HG02798 (cell line): ENCODE measurements around the gene CDX2.

ENCODE experiments used
- ATAC-seq: cut with Tn5 transposase; IDR thresholded peaks from one replicate; pipeline ENCODE4 v1.9.1; 2021; ENCODE audit warnings: mild to moderate bottlenecking; ENCODE audit not compliant: unreplicated experiment, poor library complexity

Gene CDX2

GRCh38 chr13:27933580-27934328 is 35.4 kb downstream of the CDX2 start:
- ATAC-seq, result no peak

GRCh38 chr13:27933118-27933517 is 36.0 kb downstream of the CDX2 start:
- no peak for ATAC-seq

- no peak for ATAC-seq
These were observed 39.2 kb downstream of the CDX2 start for GRCh38 chr13:27929868-27930267.

GRCh38 chr13:27928805-27929753 is 40.0 kb downstream of the CDX2 start:
- no peak for ATAC-seq

DNA sequence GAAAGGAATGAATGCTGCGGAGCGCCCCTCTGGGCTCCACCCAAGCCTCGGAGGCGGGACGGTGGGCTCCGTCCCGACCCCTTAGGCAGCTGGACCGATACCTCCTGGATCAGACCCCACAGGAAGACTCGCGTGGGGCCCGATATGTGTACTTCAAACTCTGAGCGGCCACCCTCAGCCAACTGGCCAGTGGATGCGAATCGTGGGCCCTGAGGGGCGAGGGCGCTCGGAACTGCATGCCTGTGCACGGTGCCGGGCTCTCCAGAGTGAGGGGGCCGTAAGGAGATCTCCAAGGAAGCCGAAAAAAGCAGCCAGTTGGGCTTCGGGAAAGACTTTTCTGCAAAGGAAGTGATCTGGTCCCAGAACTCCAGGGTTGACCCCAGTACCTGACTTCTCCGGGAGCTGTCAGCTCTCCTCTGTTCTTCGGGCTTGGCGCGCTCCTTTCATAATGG is 40.7 kb downstream of the CDX2 start:
- no peak for ATAC-seq

GRCh38 chr13:27927444-27928352 is 41.4 kb downstream of the CDX2 start:
- no peak for ATAC-seq

- ATAC-seq, result no peak
These were observed 42.3 kb downstream of the CDX2 start for GRCh38 chr13:27926644-27927434.

GRCh38 chr13:27925220-27925991 is 43.7 kb downstream of the CDX2 start:
- no peak for ATAC-seq

DNA sequence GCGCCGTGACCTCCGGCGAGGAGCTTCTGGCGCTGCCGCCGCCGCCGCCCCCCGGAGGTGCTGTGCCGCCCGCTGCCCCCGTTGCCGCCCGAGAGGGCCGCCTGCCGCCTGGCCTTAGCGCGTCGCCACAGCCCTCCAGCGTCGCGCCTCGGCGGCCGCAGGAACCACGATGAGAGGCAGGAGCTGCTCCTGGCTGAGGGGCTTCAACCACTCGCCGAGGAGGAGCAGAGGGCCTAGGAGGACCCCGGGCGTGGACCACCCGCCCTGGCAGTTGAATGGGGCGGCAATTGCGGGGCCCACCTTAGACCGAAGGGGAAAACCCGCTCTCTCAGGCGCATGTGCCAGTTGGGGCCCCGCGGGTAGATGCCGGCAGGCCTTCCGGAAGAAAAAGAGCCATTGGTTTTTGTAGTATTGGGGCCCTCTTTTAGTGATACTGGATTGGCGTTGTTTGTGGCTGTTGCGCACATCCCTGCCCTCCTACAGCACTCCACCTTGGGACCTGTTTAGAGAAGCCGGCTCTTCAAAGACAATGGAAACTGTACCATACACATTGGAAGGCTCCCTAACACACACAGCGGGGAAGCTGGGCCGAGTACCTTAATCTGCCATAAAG is 44.5 kb downstream of the CDX2 start:
- no peak for ATAC-seq

DNA sequence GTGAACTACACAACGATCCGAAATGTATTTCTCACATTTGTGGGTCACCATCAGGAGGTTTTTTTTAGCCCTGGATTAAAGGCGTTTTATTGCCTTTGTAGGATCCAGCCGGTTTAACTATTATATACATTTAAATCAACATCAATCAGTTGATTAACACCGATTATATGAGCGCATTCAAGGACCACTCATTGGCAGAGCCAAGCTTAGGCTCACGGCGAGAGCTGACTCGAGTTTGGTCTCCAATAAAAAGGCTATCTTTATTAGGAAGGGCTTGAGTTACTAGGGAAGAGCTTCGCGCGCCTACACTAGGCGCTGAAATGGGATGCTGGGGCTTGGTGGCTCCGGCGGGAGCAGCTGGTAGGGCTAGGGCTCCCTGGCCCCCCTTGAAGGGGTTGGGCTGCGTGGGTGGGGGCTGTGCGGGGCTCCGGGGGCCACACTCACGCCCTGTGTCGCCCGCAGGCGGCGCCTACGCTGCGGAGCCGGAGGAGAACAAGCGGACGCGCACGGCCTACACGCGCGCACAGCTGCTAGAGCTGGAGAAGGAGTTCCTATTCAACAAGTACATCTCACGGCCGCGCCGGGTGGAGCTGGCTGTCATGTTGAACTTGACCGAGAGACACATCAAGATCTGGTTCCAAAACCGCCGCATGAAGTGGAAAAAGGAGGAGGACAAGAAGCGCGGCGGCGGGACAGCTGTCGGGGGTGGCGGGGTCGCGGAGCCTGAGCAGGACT is 45.2 kb downstream of the CDX2 start:
- no peak for ATAC-seq

DNA sequence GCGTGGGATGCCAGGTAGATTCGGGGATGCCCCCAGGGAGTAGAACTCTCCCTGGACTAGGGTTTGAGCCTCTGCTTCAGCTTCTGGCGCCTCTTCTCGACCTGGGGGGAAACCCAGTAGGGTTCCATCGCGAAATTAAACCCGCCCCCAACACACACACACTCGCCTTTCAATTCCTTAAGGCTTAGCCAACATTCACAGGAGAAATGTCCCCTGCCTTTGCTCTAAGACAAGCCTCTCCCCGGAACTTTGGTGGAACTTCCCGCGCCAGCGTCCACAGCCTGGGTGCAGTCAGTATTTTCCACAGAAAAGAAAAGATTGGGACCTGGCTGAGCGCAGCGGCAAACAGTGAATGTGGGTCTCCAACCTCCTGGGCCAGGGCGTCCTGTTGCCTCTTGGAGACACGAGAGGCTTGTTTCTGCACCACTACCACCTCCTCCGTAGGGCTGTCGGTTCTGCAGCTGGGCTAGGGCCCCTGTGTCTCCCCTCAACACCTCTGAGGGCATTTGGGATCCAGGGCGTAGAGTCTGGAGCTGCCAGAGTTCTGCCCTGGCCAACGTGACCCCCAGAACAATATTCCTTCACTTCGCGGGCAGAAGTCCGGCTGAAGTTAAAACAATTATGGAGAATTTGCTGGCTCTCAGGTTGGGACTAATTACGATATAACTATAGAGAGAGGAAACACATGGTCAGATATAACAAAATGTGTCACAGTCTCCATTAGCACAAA is 46.1 kb downstream of the CDX2 start:
- ATAC-seq, result no peak

DNA sequence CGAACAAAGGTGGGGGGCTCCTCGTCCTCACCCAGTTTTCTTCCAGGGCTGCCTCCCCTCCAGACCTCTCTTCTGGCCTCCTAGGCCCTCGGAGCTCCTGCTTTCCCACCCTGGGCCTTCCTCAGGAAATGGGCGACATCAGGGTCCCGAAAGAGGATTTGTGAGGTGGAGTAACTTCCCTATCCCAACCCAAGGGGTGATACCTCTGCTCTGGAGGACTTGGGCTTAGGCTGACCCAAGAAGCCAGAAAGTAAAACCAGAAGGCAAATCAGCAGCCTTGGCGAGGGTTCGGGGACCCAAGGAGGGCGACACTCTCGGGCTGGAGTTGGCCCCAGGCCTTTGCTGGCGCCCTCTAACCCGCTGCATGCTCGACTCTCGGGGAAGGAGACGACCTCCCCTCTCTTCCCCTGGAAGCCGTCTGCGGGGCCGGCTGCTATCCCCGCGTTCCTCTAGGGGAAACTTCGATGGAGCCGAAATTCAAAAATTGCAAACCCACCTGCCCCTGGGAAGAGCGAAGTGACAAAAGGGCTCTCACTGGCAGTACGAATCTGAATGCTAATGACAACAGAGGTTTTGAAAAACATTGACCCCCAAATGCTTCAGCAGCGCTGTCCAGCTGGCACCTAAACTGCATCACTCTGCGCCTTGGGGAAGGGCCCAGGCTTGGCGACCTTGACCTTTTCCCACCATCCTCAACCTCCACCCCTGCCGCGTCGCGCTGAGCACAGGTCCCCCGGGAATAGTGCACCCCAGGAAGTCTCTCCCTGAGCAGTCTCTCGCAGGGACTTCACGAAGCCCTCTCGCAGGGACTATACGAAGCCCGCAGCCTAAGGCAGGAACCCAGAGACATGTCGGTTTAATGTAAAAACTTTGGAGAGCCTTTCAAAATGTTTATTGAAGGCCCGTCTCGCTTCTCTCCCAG is 46.9 kb downstream of the CDX2 start:
- ATAC-seq, result no peak

GRCh38 chr13:27921421-27921960 is 47.6 kb downstream of the CDX2 start:
- no peak for ATAC-seq

DNA sequence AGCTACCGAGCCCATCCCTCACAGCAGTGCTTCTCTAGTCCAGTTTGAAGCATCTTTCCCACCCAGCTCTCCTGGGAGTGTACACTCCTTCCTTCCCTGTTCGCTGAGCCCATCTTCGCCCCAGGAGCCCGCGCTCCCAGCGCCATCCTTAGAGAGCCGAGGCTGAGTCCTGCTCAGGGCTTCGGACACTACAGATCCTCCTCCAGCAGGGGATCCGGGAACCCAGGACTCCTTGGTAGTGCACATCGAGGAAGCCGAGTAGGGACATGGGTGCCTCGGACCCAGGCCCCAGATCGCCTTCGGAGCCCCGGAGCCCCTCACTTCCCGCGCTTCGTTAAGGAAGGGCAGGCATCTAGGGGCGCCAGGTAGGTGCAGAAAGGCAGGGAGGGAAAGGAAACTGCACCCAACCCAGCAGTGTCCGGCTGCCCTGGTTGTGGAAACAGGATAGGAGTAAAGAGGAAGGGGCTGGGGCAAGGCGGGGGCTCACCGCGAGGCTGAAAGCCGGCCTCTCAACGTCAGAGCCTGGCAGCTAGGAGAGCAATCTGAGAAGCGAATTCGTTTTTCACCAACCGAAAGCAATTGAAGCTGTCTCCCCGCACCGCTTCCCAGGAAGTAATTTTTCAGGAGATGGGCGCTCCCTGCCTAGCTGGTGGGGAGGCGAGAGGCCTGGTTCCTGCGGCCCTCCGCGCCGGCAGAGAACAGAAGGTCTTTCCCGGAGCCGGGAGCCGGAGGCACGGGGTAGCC is 48.3 kb downstream of the CDX2 start:
- ATAC-seq, result no peak
